K562 (cell line): ENCODE measurements around the gene KCNB1. TPM values are rescaled to one million over a fixed set of nuclear protein-coding genes. Genes with fewer than 3 reads are reported as not detected.

Source experiments
- ATAC-seq: fragments of 200-7000 bp; cut with Tn5 transposase; 3 replicates; pipeline ENCODE4 v1.9.1; 2020; ENCODE audit warnings: moderate library complexity
- BruUV-seq: library from RNA; stranded (reverse); fragments of 400-500 nt; replicated peaks from 2 replicates; lab custom pipeline; 2021; lab: Mats Ljungman, UMichigan
- CTCF ChIA-PET: fragments of 300-600 bp; formaldehyde crosslinking; extraction: SDS; loops from one replicate; lab custom pipeline; 2021; ENCODE audit warnings: low intra/inter-chr PET ratio; lab: Yijun Ruan, JAX
- POLR2A ChIA-PET: fragments of 300-600, 350-650 bp; sonication (Branson Sonifier 250); formaldehyde crosslinking; extraction: SDS; loops from one replicate; lab custom pipeline; 2021; ENCODE audit warnings: antibody characterized with exemption, inconsistent platforms; lab: Yijun Ruan, JAX
- DNase-seq, 4 experiments: peaks; one replicate each; pipeline versions ENCODE4 v3.0.0 to v3.0.0-alpha.2; 2011 to 2018; ENCODE audit warnings: low spot score in 3 of 4, mixed read lengths in 3 of 4; ENCODE audit errors: extremely low read depth in 1 of 4
- FAIRE-seq: peaks from 2 replicates; lab custom pipeline; 2011; peaks lifted over from hg19 to GRCh38; lab: Jason Lieb, UNC
- H2AFZ ChIP-seq: 2 replicates; pipeline ENCODE4 v1.6.0; 2011; ENCODE audit warnings: low read depth, low read length, control low read depth, inconsistent platforms
- H3K27ac ChIP-seq: fragments of 200-600 bp; 3 replicates; pipeline ENCODE4 v1.8.0; 2011; ENCODE audit warnings: low read depth, mild to moderate bottlenecking, control low read depth, inconsistent platforms, low read length, moderate library complexity, mixed read lengths; ENCODE audit errors: extremely low read depth
- H3K27me3 ChIP-seq, 2 experiments: fragments of 300-600 bp in 1 of 2; 2 replicates in 1 of 2; 3 replicates in 1 of 2; pipeline versions ENCODE4 v1.6.0 to v1.8.0; 2011; ENCODE audit warnings: inconsistent platforms in 2 of 2, low read length in 2 of 2, mild to moderate bottlenecking in 1 of 2, mixed read lengths in 1 of 2, moderate library complexity in 1 of 2; ENCODE audit not compliant: control insufficient read depth in 2 of 2, insufficient read depth in 2 of 2
- H3K36me3 ChIP-seq: fragments of 300-600 bp; 3 replicates; pipeline ENCODE4 v1.8.0; 2011; ENCODE audit warnings: mild to moderate bottlenecking, low read length, inconsistent platforms; ENCODE audit not compliant: control insufficient read depth, insufficient read depth
- H3K4me1 ChIP-seq, 2 experiments: fragments of 200-600 bp in 1 of 2; replicated peaks in 1 of 2; 2 replicates in 1 of 2; 3 replicates in 1 of 2; pipeline versions ENCODE4 v1.5.1 to v1.8.0; 2011; ENCODE audit warnings: inconsistent platforms in 2 of 2, low read length in 2 of 2, mild to moderate bottlenecking in 1 of 2, mixed read lengths in 1 of 2, moderate library complexity in 1 of 2; ENCODE audit not compliant: control insufficient read depth in 2 of 2, insufficient read depth in 2 of 2
- H3K4me2 ChIP-seq: 2 replicates; pipeline ENCODE4 v1.6.1; 2011; ENCODE audit warnings: low read length, control low read depth, inconsistent platforms, mixed read lengths; ENCODE audit not compliant: insufficient read depth
- H3K4me3 ChIP-seq: fragments of 200-600 bp; sonication (generic), shearing (Covaris generic); 2 replicates; pipeline ENCODE4 v1.5.1; 2016; ENCODE audit warnings: control low read depth, inconsistent platforms
- H3K79me2 ChIP-seq: fragments of 200-600 bp; 3 replicates; pipeline ENCODE4 v1.8.0; 2011; ENCODE audit warnings: low read length, inconsistent platforms; ENCODE audit not compliant: control insufficient read depth, insufficient read depth
- H3K9ac ChIP-seq, 2 experiments: 2 replicates each; pipeline versions ENCODE4 v1.6.0 to v1.6.1; 2011; ENCODE audit warnings: low read depth in 2 of 2, low read length in 2 of 2, control low read depth in 1 of 2, inconsistent platforms in 1 of 2, mild to moderate bottlenecking in 1 of 2, mixed read lengths in 1 of 2; ENCODE audit not compliant: insufficient read depth in 1 of 2
- H3K9me1 ChIP-seq: one replicate; pipeline ENCODE4 v1.6.0; 2011; ENCODE audit warnings: inconsistent platforms, mild to moderate bottlenecking, low read length, moderate library complexity; ENCODE audit not compliant: control insufficient read depth, insufficient read depth
- H3K9me3 ChIP-seq: replicated peaks from 2 replicates; pipeline ENCODE4 v1.5.1; 2011; ENCODE audit warnings: low read depth, low read length, inconsistent platforms; ENCODE audit not compliant: control insufficient read depth, insufficient read depth
- H4K20me1 ChIP-seq: replicated peaks from 2 replicates; pipeline ENCODE4 v1.6.1; 2011; ENCODE audit warnings: low read length, inconsistent platforms, mixed read lengths; ENCODE audit not compliant: control insufficient read depth, insufficient read depth
- C11orf30 ChIP-seq: fragments of 450-650 bp; IDR thresholded peaks from 2 replicates; pipeline ENCODE4 v1.6.1; 2016; ENCODE audit warnings: low read depth, mild to moderate bottlenecking
- DNMT1 ChIP-seq: fragments of 450-650 bp; IDR thresholded peaks from 2 replicates; pipeline ENCODE4 v1.6.1; 2016; ENCODE audit warnings: antibody characterized with exemption, mild to moderate bottlenecking
- JUND ChIP-seq, 2 experiments: IDR thresholded peaks; 2 replicates in 1 of 2; 3 replicates in 1 of 2; pipeline ENCODE4 v1.6.1; 2011; ENCODE audit warnings: borderline replicate concordance in 2 of 2, low read depth in 2 of 2, low read length in 2 of 2, improper control_type of control experiment in 1 of 2, missing biosample characterization in 1 of 2, missing genetic modification characterization in 1 of 2, missing genetic modification reagents in 1 of 2
- NCOA4 ChIP-seq: fragments of 450-650 bp; IDR thresholded peaks from 2 replicates; pipeline ENCODE4 v1.6.1; 2018; ENCODE audit warnings: mild to moderate bottlenecking; ENCODE audit not compliant: partially characterized antibody
- RBM17 ChIP-seq: fragments of 200-400 bp; formaldehyde crosslinking; IDR thresholded peaks from 2 replicates; pipeline ENCODE4 v1.6.1; 2017; ENCODE audit warnings: low read depth, mild to moderate bottlenecking, low read length, borderline replicate concordance
- SPI1 ChIP-seq: IDR thresholded peaks from 2 replicates; pipeline ENCODE4 v1.6.1; 2011; ENCODE audit warnings: low read depth, low read length, control low read depth, borderline replicate concordance
- SUPT5H ChIP-seq: fragments of 450-650 bp; IDR thresholded peaks from 2 replicates; pipeline ENCODE4 v1.6.1; 2016
- U2AF2 ChIP-seq: fragments of 200-400 bp; formaldehyde crosslinking; optimal IDR thresholded peaks from 2 replicates; pipeline ENCODE3; 2017; ENCODE audit warnings: low read depth, mild to moderate bottlenecking, low read length
- ZNF324 ChIP-seq: fragments of 250-450 bp; sonication (Bioruptor Pico); IDR thresholded peaks from 2 replicates; pipeline ENCODE4 v1.4.0; 2020; ENCODE audit warnings: mild to moderate bottlenecking
- ZNF408 ChIP-seq: fragments of 250-450 bp; sonication (Bioruptor Pico); IDR thresholded peaks from 2 replicates; pipeline ENCODE4 v1.4.0; 2020; ENCODE audit warnings: low read depth, mild to moderate bottlenecking, moderate library complexity
- whole genome bisulfite sequencing: fragments of 100-300 bp; shearing (Covaris generic); methylation state at CpG from one replicate; pipeline ENCODE4 v1.1.6; 2016; ENCODE audit warnings: low coverage, mixed read lengths; ENCODE audit not compliant: insufficient coverage; ENCODE audit errors: missing lambda C conversion rate; 5-methylcytosine and 5-hydroxymethylcytosine counted together
- in situ Hi-C: fragments of 300-500 bp; cut with MboI; formaldehyde crosslinking; loops from 4 replicates; pipeline ENCODE4 v1.15.0; 2018; ENCODE audit warnings: inconsistent platforms, mixed read lengths
- intact Hi-C: fragments of 100-400 bp; cut with micrococcal nuclease; formaldehyde crosslinking; loops from 2 replicates; pipeline ENCODE4 v1.14.2; 2022
- polyA plus RNA-seq, 8 experiments: library from polyadenylated mRNA; depleted of rRNA in 4 of 8; stranded (reverse) in 5 of 8; unstranded in 3 of 8; fragments of >200 nt; fragmentation: Nextera tagmentation in 2 of 8; fragmentation: Illumina TruSeq in 1 of 8; extraction: Ambion mirVana in 2 of 8; extraction: Trizol in 1 of 8; gene quantifications; 2 replicates each; pipeline versions ENCODE4 v1.2.1 to v1.2.3, GENCODE V29; 2011 to 2014; ENCODE audit warnings: inconsistent platforms in 1 of 8, missing spikeins in 1 of 8
- total RNA-seq, 7 experiments: library from RNA; depleted of rRNA in 6 of 7; stranded (reverse); fragments of >200 nt in 6 of 7; fragmentation: Illumina TruSeq in 2 of 7; extraction: Trizol in 2 of 7; gene quantifications; 2 replicates each; pipeline versions ENCODE4 v1.2.1 to v1.2.3, GENCODE V29; 2011 to 2021; ENCODE audit warnings: low replicate concordance in 1 of 7
- TF ChIP-seq, protein P1 (sequence below), 2 experiments: IDR thresholded peaks in 1 of 2; conservative IDR thresholded peaks in 1 of 2; 2 replicates each; pipeline ENCODE4 v1.6.1; 2016; ENCODE audit warnings: low read depth in 2 of 2, mild to moderate bottlenecking in 1 of 2, missing compliant biosample characterization in 1 of 2, missing genetic modification characterization in 1 of 2, moderate library complexity in 1 of 2
- TF ChIP-seq, protein P2 (sequence below): sonication (generic); formaldehyde crosslinking; IDR thresholded peaks from 2 replicates; pipeline ENCODE4 v1.8.0; 2022; ENCODE audit warnings: mild to moderate bottlenecking, low read depth, missing genetic modification reagents
- TF ChIP-seq, protein P3 (sequence below): fragments of 250-450 bp; sonication (Bioruptor Pico); IDR thresholded peaks from 2 replicates; pipeline ENCODE4 v1.4.0; 2020; ENCODE audit warnings: mild to moderate bottlenecking, moderate library complexity, borderline replicate concordance

KCNB1 gene
- total and polyA plus RNA-seq, 9 of the 15 experiments (the other 6 are each of a cell fraction or from before 2014, with no cell fraction given): 0.01 to 0.06 TPM; not detected in 7

DNA sequence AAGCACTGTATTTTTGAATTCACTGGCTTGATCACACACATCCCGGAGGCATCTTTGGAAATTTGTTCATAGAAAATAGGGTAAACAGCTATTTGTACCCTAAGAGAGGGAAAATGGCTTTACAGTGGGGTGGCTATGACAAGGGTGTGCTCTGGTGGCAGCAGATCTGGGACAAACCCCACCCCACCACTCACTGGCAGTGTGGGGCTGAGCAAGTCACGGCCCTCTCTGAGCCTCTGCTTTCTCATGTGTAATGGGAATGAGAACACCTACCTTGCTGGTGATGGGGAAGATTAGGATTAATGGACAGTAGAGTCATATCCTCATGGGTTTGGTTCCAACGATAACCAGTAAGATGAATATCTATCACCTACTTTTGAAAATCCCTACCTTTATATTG is 78.0 kb downstream of the KCNB1 start:
- intact Hi-C loops (no loop called here), in situ Hi-C loops (no loop called here)
- Histone ChIP-seq H3K27ac (no peak overlapping the region), H3K4me2 (no peak overlapping the region), H3K9me3 (no peaks in the 10 kb centered on the region), H4K20me1 (no peaks in the 10 kb centered on the region; the same call in none of the 2 replicates), H3K79me2 (no peaks in the 10 kb centered on the region), H3K27me3 (peaks cover 35 to 64% of the 10 kb centered on the region in 2 experiments), H3K9ac (no peak overlapping the region), H3K4me3 (no peak overlapping the region), H3K36me3 (no peaks in the 10 kb centered on the region), H2AFZ (no peak overlapping the region), H3K4me1 (no peaks in the 10 kb centered on the region; a peak in 1 of 5 replicates), H3K9me1 (no peaks in the 10 kb centered on the region)
- POLR2A ChIA-PET: interaction anchor here (1.0 kb wide), 1 partner anchor 13 kb away, joined by 3 read pairs; no protein-coding TSS in a partner anchor
- ATAC-seq (no peak), DNase-seq (no peak), FAIRE-seq (no peak)
- BruUV-seq: no TSS peak
- WGBS: 0% methylated on average over 3 of the region's 3 CpGs
- CTCF ChIA-PET: no interaction called here
- TF ChIP-seq RBM17 (no peak), U2AF2 (no peak), DNMT1 (no peak), SUPT5H (no peak), C11orf30 (no peak), NCOA4 (no peak), ZNF408 (CRISPR knock-in tag) (no peak), SPI1 (no peak), ZNF324 (CRISPR knock-in tag) (no peak), JUND (IDR thresholded peaks at IDR 0.05; ENCODE audit: borderline replicate concordance, low read depth, low read length) (no peak), JUND (tag; IDR thresholded peaks at IDR 0.05; ENCODE audit: borderline replicate concordance, low read depth, low read length) (no peak)
- TF ChIP-seq, protein P1, sequence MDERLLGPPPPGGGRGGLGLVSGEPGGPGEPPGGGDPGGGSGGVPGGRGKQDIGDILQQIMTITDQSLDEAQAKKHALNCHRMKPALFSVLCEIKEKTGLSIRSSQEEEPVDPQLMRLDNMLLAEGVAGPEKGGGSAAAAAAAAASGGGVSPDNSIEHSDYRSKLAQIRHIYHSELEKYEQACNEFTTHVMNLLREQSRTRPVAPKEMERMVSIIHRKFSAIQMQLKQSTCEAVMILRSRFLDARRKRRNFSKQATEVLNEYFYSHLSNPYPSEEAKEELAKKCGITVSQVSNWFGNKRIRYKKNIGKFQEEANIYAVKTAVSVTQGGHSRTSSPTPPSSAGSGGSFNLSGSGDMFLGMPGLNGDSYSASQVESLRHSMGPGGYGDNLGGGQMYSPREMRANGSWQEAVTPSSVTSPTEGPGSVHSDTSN (CRISPR knock-in tag; IDR thresholded peaks at IDR 0.05; ENCODE audit: low read depth): no peak
- TF ChIP-seq, protein P1 (tag; conservative IDR thresholded peaks at IDR 0.05; ENCODE audit: low read depth): no peak
- TF ChIP-seq, protein P2, sequence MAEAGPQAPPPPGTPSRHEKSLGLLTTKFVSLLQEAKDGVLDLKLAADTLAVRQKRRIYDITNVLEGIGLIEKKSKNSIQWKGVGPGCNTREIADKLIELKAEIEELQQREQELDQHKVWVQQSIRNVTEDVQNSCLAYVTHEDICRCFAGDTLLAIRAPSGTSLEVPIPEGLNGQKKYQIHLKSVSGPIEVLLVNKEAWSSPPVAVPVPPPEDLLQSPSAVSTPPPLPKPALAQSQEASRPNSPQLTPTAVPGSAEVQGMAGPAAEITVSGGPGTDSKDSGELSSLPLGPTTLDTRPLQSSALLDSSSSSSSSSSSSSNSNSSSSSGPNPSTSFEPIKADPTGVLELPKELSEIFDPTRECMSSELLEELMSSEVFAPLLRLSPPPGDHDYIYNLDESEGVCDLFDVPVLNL (CRISPR knock-in tag): no peak
- TF ChIP-seq, protein P3, sequence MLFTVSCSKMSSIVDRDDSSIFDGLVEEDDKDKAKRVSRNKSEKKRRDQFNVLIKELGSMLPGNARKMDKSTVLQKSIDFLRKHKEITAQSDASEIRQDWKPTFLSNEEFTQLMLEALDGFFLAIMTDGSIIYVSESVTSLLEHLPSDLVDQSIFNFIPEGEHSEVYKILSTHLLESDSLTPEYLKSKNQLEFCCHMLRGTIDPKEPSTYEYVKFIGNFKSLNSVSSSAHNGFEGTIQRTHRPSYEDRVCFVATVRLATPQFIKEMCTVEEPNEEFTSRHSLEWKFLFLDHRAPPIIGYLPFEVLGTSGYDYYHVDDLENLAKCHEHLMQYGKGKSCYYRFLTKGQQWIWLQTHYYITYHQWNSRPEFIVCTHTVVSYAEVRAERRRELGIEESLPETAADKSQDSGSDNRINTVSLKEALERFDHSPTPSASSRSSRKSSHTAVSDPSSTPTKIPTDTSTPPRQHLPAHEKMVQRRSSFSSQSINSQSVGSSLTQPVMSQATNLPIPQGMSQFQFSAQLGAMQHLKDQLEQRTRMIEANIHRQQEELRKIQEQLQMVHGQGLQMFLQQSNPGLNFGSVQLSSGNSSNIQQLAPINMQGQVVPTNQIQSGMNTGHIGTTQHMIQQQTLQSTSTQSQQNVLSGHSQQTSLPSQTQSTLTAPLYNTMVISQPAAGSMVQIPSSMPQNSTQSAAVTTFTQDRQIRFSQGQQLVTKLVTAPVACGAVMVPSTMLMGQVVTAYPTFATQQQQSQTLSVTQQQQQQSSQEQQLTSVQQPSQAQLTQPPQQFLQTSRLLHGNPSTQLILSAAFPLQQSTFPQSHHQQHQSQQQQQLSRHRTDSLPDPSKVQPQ (CRISPR knock-in tag): no peak
